HG03175 (cell line): ENCODE data around the gene LSM5.

Source experiments
- ATAC-seq: cut with Tn5 transposase; IDR thresholded peaks from one replicate; pipeline ENCODE4 v1.9.1; 2021; ENCODE audit warnings: mild to moderate bottlenecking, moderate library complexity; ENCODE audit not compliant: unreplicated experiment

The LSM5 gene

DNA sequence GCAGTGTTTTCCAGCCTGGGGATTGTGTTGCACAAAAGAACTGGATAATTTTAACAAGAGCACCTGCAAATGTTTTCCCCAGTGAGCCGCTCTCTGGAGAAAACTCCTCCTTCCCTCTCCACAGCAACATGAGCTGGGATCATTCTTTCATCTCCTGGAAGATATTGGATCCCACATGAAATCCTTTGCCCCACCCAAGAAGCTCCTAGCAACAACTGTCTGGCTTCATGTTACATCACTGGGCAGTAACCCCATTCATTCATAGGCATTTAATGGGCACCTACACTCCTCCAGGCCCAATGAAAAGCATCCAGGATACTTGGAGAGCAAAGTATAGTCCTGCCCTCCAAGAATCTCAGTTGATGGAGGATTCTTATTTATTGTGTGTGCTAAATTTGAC is 27.2 kb downstream of the LSM5 start:
- ATAC-seq, result no peak

DNA sequence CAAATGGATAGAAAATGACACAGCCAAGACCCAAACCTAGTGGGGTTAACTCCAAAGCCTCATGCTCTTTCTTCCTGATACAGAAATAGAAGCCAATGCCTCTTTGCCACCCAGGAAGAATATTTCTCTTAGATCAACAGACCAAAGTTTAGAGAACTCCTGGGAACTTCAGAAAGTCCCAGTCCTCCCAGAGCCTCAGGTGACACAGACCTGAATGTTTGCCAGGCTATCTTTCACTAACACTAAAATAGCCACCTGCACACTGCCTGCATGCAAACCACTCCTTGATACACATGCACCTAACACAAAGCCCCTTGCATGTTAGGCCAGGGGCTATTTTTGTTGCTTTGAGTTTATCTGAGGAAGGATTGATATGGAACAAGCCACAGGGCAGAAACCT is 27.7 kb downstream of the LSM5 start:
- ATAC-seq, result no peak

DNA sequence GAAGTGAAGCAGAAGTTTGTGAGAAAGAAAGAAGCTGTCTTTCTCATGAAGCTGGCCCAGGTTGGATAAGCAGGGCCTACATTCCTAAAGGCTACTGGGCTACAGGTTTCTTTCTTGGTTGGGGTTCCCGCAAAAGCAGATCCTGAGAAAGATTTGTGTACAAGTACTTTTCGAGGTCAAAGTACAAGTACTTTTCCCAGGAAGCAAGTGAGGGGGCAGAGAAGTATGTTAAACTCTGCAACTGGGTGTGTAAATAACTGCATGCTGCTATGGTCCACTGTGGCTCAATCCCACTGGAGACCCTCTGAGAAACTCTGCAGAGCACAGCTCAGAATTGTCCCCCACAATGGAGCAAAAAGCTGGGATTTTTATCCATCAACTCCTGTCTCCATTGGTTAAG is 28.7 kb downstream of the LSM5 start:
- ATAC-seq, result no peak

DNA sequence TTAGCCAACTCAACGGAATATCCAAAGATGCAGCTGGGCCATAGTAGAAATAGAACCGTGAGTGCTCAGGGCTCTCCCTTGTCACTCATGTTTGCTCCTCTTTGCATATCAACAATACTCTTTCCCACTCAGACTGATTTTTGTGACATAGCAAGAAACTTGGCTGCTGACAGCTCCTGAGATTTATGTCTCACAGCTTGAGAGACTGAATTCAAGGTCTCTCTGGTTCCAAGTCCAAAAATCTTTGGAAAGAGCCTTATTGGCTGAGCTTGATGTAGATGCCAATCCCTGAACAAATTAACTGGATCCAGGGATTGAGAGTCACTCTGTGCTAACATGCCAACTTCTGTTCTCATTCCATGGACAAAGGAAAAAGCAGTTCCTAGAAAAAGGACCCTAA is 30.4 kb downstream of the LSM5 start:
- ATAC-seq, result no peak

DNA sequence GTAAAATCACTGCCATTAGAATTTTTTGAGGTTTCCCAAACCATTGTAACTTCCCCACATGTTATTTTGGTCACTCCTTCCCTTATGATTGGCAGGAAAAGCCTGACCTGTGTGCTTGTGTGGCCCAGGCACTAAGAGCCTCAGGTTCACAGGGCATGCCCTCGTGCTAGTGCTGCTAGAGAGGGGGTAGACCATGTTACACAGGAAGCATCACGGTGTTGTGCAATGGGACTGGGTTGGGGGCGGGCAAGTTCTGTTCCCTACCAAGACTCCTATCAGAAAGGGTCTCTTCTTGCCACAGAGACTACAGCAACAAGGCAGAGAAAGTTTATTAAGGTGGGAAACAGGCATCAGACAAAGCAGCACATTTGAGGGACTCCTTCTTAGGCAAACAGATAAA is 32.2 kb downstream of the LSM5 start:
- ATAC-seq, result no peak

DNA sequence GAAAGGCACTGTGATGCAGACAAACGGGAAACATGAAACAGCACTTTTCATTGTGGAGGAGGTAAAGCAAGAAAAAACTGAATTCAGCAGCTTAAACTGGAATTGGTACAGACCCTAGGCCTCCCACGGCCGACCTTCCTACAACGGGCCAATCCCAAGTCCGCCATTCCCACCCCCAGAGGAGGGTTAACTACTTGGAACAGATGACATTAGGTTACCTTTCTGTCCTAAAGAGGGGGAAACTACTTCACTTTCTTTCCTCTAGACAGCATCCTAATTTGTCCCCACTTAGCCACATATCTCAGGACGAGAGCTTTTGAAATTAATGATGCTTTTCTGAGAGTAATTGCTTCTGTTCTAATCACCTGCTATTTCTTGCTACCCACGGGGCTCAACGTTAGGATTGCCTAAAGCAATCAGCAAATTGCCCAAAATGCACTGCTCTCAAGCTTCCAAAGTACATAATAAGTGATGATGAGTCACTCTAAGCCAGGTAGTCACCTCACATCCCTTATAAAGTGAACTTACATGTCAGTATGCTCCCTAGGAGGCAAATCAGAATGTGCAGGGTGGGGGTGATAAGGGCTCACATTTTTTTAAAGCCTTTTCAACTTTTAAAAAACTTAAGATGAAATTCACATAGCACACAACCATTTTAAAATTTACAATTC is 36.7 kb downstream of the LSM5 start:
- no peak for ATAC-seq

DNA sequence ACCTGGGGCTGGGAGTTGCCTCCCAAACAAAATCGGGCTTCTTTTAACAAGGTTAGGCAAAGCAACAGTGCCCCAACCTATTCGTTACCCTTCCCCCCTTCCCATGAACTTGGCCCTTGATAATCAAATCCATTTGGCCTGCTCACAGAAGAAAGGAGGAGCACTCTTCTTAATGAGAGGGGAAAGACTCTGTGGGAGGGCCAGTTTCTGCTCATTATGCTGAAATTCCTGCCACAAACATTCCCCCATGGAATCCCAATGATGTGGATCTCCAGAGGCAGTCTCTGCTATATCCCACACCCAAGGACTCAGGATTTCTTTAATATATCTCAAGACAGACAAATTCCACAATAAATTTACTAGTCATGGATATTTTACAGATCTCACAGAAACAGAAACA is 43.0 kb downstream of the LSM5 start:
- no peak for ATAC-seq

DNA sequence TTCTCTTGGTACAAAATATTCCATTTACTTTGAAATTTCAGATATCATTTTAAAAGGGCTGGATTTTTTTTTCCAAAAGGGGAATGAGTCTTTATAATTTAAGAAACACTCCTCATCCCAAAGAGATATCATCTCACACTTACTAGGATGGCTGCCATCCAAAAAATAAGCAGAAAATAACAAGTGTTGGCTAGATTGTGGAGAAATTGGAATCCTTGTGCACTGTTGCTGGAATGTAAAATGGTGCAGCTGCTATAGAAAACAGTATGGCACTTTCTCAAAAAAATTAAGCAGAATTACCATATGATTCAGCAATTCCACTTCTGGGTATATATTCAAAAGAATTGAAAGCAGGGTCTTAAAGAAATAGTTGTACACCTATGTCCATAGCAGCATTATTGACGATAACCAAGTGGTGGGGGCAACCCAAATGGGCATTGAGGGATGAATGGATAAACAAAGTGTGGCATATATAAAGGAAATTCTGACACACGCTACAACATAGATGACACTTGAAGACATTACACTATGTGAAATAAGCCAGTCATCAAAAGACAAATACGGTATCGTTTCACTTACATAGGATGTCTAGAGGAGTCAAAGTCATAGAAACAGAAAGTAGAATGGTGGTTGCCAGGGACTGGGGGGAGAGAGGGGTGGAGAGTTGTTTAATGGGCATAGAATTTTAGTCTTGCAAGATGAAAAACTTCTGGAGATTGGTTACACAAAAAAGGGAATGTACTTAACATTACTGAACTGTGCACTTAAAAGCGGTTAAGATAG is 53.8 kb downstream of the LSM5 start:
- no peak for ATAC-seq
